HG02973 (cell line): ENCODE results near the gene CCDC124.
A peak's percentile ranks its signal among the peaks of the same experiment; 100 is the strongest.
"Not testable (repeated sequence)": the region's sequence is repeated elsewhere in the genome, so short reads cannot be mapped to it uniquely, and the experiment has no call there.

Source experiments
- ATAC-seq: cut with Tn5 transposase; IDR thresholded peaks from one replicate; pipeline ENCODE4 v1.9.1; 2021; ENCODE audit warnings: moderate library complexity; ENCODE audit not compliant: unreplicated experiment

The CCDC124 gene, protein sequence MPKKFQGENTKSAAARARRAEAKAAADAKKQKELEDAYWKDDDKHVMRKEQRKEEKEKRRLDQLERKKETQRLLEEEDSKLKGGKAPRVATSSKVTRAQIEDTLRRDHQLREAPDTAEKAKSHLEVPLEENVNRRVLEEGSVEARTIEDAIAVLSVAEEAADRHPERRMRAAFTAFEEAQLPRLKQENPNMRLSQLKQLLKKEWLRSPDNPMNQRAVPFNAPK

DNA sequence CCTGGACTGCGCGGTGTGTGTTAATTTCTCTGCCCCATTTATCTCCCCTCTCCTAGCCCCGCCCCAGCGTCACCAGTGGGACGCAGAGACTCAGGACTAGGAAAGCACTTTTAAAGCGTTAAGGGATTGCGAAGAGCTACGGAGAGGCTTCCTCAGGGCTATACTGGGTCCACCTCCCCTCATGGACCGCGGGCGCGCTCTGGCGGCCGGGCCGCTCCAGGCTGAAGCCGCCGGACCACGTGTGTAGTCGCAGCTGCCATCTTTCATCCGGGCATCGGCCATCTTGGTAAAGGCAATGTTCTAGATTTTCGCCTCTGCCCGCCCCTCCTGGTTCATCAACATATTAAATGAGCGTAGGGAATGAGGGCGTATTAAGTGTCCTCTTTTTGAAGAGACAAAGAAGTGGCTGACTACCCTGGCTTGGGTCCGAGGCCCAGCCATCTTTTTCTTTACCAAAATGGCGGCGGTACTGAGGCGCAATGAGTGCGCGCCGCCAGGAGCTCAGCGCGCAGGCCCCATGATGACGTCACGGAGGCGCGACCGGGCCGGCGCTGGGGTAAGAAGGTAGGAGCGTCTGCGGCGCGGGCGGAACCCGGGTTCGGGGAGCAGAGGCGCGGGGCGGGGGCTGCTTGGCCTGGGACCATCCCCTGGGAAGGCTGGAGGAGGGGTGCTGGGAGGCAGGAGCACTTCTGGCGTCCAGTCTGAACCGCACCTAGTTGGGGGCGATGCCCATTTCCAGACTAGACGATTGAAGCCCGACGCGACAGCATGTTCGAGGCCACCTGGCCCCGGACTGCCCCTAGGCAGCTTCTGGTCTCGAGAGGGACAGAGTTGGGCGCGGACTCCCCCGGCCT lies at the start of gene CCDC124:
Gene CCDC124 (plus strand): TSS at position 531 of the 854 bp plus-strand sequence. CDS start 3,406 bp downstream, outside the sequence.
- peak; percentile 78 for ATAC-seq

DNA sequence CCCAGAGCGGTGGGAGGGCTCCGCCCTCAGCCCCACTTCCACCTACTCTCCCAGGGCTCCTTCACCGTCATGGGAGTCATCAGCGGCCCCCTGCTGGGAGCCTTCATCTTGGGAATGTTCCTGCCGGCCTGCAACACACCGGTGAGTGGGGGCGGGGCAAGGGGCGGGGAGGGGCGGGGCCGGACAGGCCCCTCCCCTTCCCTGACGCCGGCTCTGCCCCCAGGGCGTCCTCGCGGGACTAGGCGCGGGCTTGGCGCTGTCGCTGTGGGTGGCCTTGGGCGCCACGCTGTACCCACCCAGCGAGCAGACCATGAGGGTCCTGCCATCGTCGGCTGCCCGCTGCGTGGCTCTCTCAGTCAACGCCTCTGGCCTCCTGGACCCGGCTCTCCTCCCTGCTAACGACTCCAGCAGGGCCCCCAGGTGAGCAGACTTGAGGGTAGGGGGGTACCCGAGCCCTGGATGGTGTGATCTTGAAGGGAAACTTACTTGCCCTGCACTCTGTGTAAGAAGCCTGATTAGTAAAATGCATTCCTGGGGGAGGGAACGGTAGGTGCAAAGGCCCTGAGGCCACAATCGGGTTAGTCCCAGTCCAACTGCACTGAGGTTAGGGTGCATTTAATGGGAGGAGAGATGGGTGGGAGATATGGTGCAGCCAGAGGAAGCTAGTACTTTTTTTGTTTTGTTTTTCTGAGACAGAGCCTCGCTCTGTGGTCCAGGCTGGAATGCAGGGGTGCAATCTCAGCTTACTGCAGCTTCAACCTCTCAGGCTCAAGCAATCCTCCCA lies 49.0 kb upstream of the CCDC124 start:
- no peak for ATAC-seq

DNA sequence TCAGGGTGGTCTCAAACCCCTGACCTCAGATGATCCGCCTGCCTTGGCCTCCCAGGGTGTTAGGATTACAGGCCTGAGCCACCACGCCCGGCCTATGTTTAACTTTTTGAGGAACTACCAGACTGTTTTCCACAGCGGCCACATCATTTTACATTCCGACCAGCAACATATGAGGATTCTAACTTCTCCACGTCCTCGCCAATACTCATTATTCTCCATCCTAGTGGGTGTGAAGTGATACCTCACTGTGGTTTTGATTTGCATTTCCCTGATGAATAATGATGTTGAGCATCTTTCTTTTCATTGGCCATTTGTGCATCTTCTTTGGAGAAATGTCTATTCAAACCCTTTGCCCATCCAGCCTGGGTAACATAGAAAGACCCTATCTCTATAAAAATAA lies 46.3 kb upstream of the CCDC124 start:
- no peak for ATAC-seq

DNA sequence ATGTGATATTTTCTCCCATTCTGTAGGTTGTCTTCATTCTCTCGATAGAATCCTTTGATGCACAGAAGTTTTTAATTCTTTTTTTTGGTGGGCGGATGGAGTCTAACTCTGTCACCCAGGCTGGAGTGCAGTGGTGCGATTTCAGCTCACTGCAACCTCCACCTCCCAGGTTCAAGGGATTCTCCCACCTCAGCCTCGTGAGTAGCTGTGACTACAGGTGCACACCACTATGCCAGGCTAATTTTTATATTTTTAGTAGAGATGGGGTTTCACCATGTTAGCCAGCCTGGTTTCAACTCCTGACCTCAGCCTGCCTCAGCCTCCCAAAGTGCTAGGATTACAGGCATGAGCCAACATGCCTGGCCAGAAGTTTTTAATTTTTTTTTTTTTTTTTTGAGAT lies 45.6 kb upstream of the CCDC124 start:
- not testable (repeated sequence) for ATAC-seq

DNA sequence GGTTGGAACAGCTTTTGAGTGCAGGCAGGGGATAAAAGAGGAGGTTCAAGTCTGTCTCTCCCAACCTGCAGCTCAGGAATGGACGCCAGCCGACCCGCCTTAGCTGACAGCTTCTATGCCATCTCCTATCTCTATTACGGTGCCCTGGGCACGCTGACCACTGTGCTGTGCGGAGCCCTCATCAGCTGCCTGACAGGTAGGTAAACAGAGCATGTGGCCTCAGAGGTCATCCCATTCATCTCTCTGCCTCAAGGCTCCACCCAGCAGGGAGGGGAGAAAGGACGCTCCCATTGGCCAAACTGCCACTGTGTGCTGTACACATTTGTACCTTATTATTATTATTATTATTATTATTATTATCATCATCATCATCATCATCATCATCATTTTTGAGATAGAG lies 44.6 kb upstream of the CCDC124 start:
- ATAC-seq = no peak

DNA sequence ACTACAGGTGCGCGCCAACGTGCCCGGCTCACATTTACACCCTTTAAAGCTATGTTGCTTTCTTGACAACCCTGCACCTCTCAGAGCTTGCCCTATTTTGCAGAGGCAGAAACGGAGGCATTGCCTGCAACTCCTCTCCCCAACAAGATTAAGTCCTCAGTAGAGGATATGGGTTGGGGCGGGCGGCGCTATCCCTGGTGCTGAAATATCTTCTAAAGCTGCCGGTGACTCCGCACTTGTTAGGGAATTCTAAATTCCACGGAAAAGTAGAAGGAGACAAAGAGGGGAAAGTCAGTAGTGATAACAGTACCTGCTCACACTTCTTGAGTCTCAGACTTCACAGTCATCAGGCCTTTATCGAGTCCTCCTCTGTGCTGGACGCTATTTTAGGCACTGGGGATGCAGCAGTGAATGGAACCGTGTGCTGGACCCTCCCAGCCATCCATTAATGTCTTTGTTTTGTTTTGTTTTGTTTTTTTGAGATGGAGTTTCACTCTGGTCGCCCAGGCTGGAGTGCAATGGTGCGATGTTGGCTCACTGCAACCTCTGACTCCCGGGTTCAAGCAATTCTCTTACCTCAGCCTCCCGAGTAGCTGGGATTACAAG lies 43.1 kb upstream of the CCDC124 start:
- ATAC-seq = no peak

DNA sequence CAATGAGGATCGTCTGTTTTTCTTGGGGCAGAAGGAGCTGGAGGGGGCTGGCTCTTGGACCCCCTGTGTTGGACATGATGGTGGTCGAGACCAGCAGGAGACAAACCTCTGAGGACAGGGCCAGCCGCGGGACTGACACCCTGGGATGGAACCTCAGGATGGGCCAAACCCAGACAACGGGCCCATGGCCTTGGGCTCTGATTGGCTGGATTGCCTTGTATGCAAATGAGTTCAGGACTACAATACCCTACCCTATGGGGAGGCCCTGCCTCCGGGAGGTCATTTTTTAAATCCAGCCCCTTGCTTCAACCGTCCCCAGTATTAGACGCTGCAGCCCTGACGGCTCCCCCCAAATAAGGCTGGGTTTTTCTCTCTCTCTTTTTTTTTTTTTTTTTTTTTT lies 39.0 kb upstream of the CCDC124 start:
- ATAC-seq = no peak

DNA sequence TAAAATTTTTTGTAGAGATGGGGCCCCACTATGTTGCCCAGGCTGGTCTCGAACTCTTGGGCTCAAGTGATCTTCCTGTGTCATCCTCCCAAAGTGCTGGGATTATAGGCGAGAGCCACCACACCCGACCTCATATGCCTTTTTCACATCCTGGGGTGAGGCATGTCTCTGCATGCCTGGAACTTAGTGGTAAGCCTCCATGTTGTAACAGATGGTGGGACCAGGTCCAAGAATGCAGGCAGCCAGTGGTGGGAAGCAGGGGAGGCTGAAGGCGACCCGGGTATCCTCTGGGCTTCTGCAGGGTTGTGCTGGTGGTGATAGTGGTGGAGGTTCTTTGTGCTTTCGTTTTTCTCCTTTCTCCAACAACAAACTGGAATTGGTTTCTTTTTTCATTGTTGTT lies 30.1 kb upstream of the CCDC124 start:
- ATAC-seq = no peak

DNA sequence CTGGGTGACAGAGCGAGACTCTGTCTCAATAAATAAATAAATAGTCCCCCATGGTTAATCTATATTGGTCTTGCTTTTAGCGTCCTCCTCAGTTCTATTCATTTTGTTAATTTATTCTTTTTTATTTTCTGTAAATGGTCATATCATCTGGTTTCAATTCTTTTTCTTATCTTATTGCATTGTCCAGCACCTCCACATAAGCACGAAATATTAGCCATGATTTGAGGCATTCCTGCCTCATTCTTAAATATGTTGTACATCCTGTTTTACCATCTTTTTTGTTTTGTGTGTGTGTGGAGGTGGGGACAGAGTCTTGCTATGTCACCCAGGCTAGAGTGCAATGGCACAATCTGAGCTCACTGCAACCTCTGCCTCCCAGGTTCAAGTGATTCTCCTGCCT lies 24.6 kb upstream of the CCDC124 start:
- no peak for ATAC-seq

DNA sequence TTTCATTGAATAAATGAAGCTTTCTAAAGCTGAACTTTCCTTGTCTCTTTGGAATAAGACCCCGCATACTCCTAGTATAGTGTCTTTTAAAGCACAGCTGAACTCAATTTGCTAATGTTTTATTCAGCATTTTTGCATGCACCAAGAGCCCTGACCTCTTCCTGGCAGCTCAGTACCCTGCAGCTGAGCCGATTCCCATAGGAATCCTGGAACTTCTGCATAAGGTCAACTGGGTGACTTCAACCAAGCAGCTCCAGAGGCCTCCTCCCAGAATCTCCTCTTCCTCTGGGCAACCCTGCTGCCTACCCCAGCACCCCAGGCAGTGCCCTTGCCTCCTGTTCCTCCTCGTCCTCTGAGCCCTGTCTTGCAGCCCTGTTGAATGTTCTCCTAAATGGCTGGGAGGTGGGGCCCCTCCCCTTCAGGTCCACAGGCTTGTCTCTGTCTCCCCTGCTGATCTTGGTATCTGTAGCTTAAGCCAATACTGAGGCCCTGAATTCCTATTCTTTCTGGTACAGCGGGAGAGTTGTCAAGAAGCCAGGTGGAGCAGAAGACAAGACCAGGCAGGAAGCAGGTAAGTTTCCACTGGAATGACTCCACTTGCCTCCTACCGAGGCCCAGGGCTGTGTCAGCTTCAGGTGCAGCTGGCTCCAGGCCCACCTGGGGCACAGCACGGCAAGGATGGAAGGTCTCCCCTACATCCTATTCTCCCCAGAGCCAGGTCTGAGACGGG lies 23.6 kb upstream of the CCDC124 start:
- no peak for ATAC-seq

DNA sequence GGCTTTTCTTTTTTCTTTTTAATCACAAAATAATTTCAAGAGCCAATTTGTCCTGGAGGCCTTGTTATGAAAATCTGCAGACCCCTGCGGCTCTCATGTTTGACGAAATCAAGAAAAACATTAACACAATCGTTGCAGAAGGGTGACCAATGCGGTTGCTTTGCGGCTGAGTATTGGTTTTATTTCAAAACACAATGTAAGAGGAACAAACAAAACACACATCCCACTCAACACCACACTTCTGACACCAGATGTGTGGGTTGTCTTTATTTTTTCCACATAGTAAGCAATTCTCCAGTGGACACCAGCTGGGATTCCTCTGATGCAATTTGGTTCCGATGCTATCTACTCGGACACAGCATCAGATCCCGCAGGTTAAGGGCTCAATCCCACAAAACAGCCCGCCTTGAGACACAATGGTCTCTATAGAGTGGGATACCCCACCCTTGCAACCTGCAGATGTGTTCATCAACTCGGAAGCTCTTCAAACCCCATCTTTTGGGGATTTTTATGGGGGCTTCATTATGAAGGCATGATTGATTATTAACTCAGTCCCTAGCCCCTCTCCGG lies 21.9 kb upstream of the CCDC124 start:
- ATAC-seq = no peak

DNA sequence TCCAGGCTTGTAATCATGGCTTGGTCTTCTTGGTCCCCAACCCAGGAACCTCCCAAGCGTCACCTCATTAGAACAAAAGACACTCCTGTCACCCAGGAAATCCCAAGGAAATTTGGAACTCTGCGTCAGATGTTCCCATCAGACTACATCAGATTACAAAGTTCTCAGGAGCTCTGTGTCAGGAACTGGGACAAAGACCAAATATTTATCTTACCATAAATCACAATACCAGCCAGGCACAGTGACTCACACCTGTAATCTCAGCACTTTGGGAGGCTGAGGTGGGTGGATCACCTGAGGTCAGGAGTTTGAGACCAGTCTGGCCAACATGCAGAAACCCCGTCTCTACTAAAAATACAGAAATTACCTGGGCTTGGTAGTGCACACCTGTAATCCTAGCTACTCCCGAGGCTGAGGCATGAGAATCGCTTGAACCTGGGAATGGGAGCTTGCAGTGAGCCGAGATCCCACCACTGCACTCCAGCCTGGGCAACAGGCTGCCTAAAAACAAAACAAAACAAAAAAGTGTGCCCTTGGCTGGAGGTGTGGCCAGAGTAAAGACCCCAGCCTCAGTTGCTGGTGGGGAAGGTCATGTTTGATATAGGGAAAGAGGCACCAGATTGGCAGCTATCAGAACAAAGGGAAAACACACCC lies 16.7 kb upstream of the CCDC124 start:
- ATAC-seq = no peak

DNA sequence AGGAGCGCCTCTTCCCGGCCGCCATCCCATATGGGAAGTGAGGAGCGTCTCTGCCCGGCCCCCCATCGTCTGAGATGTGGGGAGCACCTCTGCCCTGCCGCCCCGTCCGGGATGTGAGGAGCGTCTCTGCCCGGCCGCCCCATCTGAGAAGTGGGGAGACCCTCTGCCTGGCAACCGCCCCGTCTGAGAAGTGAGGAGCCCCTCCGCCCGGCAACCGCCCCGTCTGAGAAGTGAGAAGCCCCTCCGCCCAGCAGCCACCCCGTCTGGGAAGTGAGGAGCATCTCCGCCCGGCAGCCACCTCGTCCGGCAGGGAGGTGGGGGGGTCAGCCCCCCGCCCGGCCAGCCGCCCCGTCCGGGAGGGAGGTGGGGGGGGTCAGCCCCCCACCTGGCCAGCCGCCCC lies 14.7 kb upstream of the CCDC124 start:
- ATAC-seq = not testable (repeated sequence)

DNA sequence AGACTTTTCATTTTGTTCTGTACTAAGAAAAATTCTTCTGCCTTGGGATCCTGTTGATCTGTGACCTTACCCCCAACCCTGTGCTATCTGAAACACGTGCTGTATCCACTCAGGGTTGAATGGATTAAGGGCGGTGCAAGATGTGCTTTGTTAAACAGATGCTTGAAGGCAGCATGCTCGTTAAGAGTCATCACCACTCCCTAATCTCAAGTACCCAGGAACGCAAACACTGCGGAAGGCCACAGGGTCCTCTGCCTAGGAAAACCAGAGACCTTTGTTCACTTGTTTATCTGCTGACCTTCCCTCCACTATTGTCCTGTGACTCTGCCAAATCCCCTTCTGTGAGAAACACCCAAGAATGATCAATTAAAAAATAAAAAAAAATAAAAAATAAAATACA lies 13.7 kb upstream of the CCDC124 start:
- not testable (repeated sequence) for ATAC-seq

DNA sequence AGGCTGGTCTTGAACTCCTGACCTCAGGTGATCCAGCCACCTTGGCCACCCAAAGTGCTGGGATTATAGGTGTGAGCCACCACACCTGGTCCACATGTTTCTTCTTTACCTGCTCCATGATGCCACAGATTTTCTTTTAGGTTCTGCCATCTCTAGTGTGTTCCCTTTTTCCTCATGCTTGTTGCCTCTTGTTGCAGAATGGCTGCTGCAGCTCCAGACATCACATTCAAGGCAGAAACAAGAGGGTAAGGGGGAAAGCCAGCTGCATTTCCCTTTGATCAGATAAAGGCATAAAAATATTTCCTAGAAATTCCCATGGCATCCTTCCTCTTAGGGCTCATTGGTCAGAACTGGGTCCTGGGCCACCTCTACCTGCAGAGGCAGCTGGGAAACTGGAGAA lies 12.3 kb upstream of the CCDC124 start:
- no peak for ATAC-seq

DNA sequence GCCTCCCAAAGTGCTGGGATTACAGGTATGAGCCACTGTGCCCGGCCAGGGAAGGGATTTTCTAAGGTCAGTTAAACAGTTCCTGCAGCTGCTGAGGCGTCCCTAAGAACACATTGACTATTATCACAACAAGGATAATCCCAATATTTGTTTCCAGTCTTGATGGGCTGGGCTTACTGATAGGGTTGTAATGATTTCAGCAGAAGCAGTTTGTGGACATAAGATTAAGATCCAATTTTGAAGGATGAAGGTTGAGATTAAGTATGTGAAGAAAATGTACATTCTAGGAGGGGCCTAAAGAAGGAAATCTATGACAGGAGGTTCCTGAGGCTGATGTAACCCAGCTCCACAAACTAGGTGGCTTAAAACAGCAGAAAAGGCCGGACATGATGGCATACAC lies 10.7 kb upstream of the CCDC124 start:
- no peak for ATAC-seq

DNA sequence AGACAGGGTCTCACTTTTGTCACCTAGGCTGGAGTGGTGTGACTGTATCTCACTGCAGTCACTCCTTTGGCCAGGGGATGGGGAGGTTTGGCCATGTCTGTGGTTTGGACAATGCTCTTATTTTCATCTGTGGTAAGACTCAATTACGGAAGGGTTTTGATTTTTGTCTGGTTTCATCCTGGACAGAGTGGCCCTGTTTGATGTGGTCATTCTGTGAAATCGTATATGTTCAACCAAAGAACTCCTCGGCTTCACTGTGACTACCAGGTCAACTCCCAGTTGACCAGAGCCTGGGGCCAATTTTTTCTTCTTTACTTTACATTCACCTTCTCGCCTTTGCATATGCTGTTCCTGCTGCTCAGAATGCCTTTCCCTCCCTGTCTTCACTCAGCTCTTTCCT lies 6.8 kb upstream of the CCDC124 start:
- ATAC-seq = no peak

DNA sequence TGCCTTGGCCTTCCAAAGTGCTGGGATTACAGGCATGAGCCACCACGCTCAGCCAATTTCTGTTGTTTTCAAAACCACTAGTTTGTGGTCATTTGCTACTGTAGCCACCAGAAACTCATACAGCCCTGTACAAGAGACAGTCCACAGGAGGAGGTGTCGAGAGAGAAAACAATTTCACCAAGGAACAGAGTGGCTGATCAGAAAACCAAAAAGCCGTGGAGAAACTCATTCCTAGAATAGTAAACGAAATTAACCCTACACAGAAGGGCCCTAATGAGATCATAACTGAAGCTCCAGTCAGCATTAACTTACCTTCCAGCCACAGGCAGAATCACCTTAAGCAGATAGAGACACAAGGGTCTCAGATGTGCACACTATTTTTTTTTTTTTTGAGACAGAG lies 3.8 kb upstream of the CCDC124 start:
- no peak for ATAC-seq

DNA sequence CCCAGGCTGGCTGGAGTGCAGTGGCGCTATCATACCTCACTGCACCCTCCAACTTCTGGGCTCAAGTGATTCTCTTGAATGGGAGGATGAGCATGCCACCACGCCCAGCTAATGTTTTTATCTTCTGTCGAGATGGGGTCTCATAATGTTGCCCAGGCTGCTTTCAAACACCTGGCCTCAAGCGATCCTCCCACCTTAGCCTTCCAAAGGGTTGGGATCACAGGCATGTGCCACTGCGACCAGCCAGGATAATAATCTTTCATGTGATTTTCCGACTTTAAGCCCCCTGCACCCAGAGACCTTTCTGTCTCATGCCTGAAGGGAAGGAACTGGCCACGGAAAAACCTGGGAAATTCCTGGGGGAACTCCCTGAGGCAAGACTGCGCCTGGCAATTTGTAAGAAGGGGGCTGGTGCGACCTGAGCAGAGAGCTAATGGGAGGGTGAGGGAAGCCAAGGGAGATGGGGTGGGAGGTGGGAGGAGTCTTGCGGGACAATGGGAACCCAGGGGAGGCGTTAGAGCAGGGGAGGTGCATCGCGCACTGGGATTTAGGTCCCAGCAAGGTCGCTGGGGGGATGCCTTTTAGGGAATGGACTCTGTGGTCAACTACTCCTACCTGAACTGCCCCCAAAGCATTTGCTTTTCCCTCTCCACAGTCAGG lies 1.2 kb upstream of the CCDC124 start:
- no peak for ATAC-seq
